BLaER1 treated with 17β-estradiol and CSF1 and Interleukin-3, amounts not matched to agents 10 nM and 100 nM (cell line): ENCODE data around the gene SAMMSON.

Source experiments
- H3K27ac ChIP-seq, 11 experiments: shearing (Covaris generic); formaldehyde crosslinking; 2 replicates each; pipeline ENCODE4 v1.8.1; 2022
- H3K27me3 ChIP-seq, 11 experiments: shearing (Covaris generic); formaldehyde crosslinking; 2 replicates each; pipeline ENCODE4 v1.8.1; 2022
- H3K36me3 ChIP-seq, 11 experiments: shearing (Covaris generic); formaldehyde crosslinking; 2 replicates each; pipeline ENCODE4 v1.8.1; 2022
- H3K4me1 ChIP-seq, 10 experiments: shearing (Covaris generic); formaldehyde crosslinking; 2 replicates each; pipeline ENCODE4 v1.8.1; 2022
- H3K4me2 ChIP-seq, 11 experiments: shearing (Covaris generic); formaldehyde crosslinking; 2 replicates each; pipeline ENCODE4 v1.8.1; 2022
- H3K4me3 ChIP-seq, 10 experiments: shearing (Covaris generic); formaldehyde crosslinking; 2 replicates each; pipeline ENCODE4 v1.8.1; 2022
- H3K9ac ChIP-seq, 11 experiments: shearing (Covaris generic); formaldehyde crosslinking; 2 replicates each; pipeline ENCODE4 v1.8.1; 2022
- H3K9me3 ChIP-seq, 11 experiments: shearing (Covaris generic); formaldehyde crosslinking; replicated peaks in 1 of 11; 2 replicates each; pipeline ENCODE4 v1.8.1; 2022
- H4K20me1 ChIP-seq, 11 experiments: shearing (Covaris generic); formaldehyde crosslinking; 2 replicates each; pipeline ENCODE4 v1.8.1; 2022
- Cebpa-rat ChIP-seq, 11 experiments: shearing (Covaris generic); IDR thresholded peaks; 2 replicates each; pipeline ENCODE4 v1.8.1; 2022

The SAMMSON gene

DNA sequence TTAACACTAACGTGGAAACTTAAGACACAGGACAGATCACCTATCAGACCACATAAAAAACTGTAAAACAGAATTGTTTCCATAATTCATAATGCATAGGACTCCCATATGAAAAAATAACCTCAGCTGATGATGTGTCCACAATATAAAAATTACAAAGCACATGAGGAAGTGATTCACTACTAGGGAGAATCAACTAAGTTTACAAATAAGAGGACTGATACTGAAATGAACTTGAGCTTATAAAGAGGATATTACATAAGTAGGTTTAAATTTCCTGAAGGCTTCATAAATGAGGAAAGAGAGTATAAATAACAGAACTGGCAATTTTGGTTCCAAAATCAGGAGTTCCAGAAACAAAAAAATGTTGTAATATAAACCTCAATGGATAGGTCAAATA, 111.9 kb downstream of the SAMMSON start:
- no peak overlapping the region for H3K4me3 ChIP-seq
- no peaks in the 10 kb centered on the region for H3K27me3 ChIP-seq
- no peak overlapping the region for H3K27ac ChIP-seq
- H3K4me2 ChIP-seq = peak overlapping the region in 2 of 11 experiments; percentile 12 to 45; a peak in 3 of 22 replicates
- no peak for TF ChIP-seq Cebpa-rat (IDR thresholded peaks at IDR 0.05)
- H3K9ac ChIP-seq = no peak overlapping the region
- no peaks in the 10 kb centered on the region for H3K36me3 ChIP-seq
- H4K20me1 ChIP-seq = no peaks in the 10 kb centered on the region
- H3K4me1 ChIP-seq = peaks cover 0 to 14% (median 0%) of the 10 kb centered on the region in 10 experiments; a peak in 3 of 20 replicates
- H3K9me3 ChIP-seq = no peaks in the 10 kb centered on the region

DNA sequence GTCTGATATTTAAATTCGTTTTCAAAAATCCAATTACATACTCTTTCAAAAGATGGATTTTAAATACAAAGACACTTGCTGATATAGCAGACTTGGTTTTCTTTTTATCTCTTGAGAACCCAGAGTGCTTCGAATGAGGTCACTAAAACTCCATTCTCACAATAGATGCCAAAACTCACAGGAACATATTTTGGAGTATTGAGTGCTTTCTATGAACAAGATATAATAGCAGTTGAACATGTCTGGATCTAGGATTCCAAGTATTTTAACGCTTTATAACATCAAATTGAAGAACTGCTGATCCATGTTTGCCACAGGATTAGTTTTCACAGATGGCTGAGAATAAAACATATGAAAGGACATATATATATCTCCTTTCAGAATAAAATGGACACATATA, 113.2 kb downstream of the SAMMSON start:
- no peaks in the 10 kb centered on the region for H3K36me3 ChIP-seq
- H3K4me1 ChIP-seq = peaks cover 0 to 14% (median 0%) of the 10 kb centered on the region in 10 experiments; a peak in 3 of 20 replicates
- no peak overlapping the region for H3K9ac ChIP-seq
- TF ChIP-seq Cebpa-rat (IDR thresholded peaks at IDR 0.05) = no peak
- no peaks in the 10 kb centered on the region for H4K20me1 ChIP-seq
- no peaks in the 10 kb centered on the region for H3K27me3 ChIP-seq
- H3K9me3 ChIP-seq = no peaks in the 10 kb centered on the region
- no peak overlapping the region for H3K4me3 ChIP-seq
- H3K4me2 ChIP-seq = no peak overlapping the region
- no peak overlapping the region for H3K27ac ChIP-seq

DNA sequence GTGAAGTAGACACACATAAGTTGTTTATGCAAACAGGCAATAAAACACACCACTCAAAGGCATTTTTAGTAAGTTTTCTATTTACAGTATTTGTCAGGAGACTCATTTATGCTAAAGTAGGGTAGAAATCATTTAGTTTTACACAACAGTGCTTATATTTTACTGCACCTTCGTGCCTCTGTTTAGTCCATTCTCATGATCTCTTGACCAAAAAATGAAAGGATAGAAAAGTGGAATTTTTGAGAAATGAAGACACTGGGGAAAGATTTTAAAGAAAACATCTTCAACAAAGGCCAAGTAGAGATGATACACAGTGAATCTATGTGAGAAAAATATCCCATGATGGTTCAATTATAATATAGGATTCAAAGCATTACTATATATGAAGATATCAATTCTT, 114.9 kb downstream of the SAMMSON start:
- H3K27me3 ChIP-seq = no peaks in the 10 kb centered on the region
- H3K36me3 ChIP-seq = no peaks in the 10 kb centered on the region
- peaks cover 0 to 14% (median 0%) of the 10 kb centered on the region in 10 experiments; a peak in 3 of 20 replicates for H3K4me1 ChIP-seq

DNA sequence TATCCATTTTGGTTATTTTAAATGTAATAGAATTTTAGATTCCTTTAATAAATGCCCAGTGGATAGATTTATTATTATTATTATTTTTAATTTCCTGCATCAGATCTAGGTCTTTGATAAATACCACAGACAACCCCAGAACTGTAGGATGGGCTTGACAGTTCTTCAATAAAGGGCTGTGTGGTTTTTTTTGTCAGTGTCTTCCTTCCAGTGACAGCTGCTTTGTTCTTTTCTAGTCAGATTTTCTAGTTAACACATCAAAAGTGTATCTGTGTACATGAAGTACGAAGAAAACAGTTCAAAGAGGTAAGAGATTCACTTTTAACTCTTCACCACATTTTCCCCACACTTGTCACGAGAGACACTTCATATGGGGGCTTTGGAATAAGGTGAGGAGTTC, 120.3 kb downstream of the SAMMSON start:
- no peaks in the 10 kb centered on the region for H3K36me3 ChIP-seq
- H3K9me3 ChIP-seq = peaks cover 0 to 4% (median 0%) of the 10 kb centered on the region in 11 experiments; a peak in 2 of 22 replicates
- no peak overlapping the region for H3K9ac ChIP-seq
- no peaks in the 10 kb centered on the region for H3K27me3 ChIP-seq
- H3K4me3 ChIP-seq = no peak overlapping the region
- no peak for TF ChIP-seq Cebpa-rat (IDR thresholded peaks at IDR 0.05)
- no peaks in the 10 kb centered on the region for H3K4me1 ChIP-seq
- H3K4me2 ChIP-seq = no peak overlapping the region
- no peak overlapping the region for H3K27ac ChIP-seq
- no peaks in the 10 kb centered on the region for H4K20me1 ChIP-seq

More for the DNA sequence above, 114.9 kb downstream of the SAMMSON start:
- no peak for TF ChIP-seq Cebpa-rat (IDR thresholded peaks at IDR 0.05)
- Histone ChIP-seq H3K9me3 (no peaks in the 10 kb centered on the region), H4K20me1 (no peaks in the 10 kb centered on the region), H3K9ac (no peak overlapping the region), H3K4me2 (no peak overlapping the region), H3K27ac (no peak overlapping the region), H3K4me3 (no peak overlapping the region)
